T-helper 2 cell (primary cell): ENCODE results near the gene TRAPPC1.
A peak's percentile ranks its signal among the peaks of the same experiment; 100 is the strongest.

Experiments used
- DNase-seq, 5 experiments: peaks; one replicate each; pipeline versions ENCODE4 v3.0.0 to v3.0.0-alpha.2; 2012 to 2022

Gene TRAPPC1

GRCh38 chr17:7897090-7897489, 34.7 kb downstream of the TRAPPC1 start:
- DNase-seq, result no peak

GRCh38 chr17:7894866-7895265, 36.9 kb downstream of the TRAPPC1 start:
- no peak for DNase-seq

DNA sequence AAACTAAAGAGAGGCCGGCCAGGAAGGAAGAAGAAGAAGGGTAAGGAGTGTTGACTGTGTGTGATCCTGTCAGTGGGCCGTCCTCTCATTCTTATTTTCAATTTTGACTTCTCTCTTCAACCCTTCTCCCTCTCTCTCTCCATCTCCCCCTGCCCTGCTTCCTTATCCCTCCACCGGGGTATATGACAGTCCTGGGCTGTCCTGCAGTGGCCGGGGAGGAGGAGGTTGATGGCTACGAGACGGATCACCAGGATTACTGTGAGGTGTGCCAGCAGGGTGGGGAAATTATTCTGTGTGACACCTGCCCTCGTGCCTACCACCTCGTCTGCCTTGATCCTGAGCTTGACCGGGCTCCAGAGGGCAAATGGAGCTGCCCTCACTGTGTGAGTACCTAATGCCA, 37.5 kb downstream of the TRAPPC1 start:
- DNase-seq, result no peak

- no peak for DNase-seq
Observed at GRCh38 chr17:7893187-7893880, 38.4 kb downstream of the TRAPPC1 start.

DNA sequence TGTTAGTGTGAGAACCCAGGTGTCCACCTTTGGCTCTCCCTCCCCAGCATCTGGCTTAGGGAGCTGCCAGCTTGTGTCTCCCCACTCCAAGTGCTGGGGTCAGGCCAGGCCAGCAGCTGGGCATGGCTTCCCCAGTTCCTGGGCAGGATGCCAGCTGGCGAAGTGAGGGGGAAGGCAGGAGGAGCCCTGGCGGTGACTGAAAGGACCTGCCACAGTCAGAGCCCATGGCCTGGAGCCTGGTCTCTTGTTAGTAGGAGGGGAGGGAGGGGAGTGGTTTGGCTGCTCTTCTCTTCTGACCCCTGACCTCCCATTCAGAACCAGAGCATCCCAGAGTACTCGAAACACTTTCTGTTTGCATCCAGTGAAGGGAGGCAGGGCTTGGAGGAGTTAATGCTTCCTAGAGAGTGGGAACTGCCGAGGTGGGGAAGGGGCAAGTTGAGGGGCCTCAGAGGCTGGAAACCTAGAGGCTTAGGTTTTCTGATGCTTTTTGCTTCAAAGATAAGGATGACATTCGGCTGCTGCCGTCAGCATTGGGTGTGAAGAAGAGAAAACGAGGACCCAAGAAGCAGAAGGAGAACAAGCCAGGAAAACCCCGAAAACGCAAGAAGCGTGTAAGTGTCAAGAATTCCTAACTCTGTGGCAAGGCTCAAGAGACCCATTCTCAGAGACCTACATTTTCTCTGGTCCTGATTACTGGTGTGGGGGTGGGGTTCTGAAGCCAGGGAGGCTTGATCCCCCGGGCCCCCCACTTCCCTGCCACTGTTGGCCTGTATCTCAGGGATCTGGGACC, 42.4 kb downstream of the TRAPPC1 start:
- DNase-seq, result peak in 2 of 5 experiments; percentile 5 to 43

- peak in 3 of 5 experiments; percentile 39 to 58 (median 46) for DNase-seq
Observed at GRCh38 chr17:7888184-7888920, 43.4 kb downstream of the TRAPPC1 start, which contains the start of gene CHD3. Gene CHD3, plus strand, starts transcription at chr17:7888789. Its CDS starts 212 bp downstream, at chr17:7889001.

GRCh38 chr17:7887482-7888183, 44.1 kb downstream of the TRAPPC1 start:
- DNase-seq, result peak; percentile 64 to 98 (median 83)

DNA sequence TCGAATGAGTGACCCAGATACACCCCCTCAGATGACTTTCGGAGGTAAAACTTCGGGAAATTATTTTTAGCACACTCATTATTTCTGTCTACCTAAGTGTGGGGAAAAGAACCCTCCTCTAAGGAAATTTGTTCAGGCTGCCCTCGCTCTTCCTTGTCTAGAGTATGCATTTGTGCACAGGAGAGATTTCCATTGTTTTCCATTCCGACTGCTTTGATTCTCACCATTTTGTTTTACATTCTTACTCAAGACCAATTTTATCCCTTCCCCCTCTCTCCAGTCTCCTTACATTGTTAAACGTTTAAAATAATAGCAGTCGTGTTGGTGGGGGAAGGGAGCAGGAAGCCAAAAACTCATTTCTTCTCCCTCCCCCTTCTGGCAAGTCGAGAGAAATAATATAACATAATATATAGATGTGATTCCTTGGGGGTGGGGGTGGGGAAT, 44.7 kb downstream of the TRAPPC1 start:
- DNase-seq, result no peak

DNA sequence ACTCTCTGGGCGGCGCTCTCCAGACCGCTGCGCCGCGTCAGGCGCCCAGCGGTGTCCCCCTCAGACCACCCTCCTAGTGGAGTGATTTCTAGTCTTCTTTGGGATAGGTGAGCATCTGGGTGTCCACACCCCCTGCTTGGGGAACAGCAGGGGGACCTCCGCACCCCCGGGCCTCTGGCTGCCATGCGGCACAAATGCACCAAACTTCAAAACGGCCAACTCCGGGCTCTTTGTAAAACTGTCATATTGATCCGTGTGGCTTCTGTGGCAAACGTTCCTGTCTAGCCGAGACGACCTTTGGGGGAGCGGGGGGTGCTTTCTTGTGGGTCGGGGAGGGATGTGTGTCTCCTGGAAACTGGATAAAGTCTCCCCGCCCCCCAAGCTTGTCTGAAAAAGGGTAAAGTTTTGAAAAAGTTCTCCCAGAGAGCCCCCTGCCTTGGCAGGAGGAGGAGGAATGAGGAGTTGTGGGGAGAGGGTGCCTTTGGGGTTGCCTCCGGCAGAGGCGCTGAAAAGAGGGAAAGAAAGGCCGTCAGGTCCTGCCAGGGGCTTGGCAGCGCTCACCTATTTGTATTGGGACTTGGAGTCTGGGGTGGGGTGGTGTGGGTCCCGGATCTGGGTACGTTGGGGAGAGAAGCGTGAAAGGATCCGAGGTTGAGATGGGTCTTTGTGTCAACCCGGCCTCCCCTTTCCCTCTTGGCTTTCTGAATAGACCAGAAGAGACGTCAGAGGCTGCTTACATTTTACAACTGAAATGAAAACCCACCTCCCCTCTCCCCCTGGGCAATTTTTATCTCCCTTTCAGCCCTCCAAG, 45.3 kb downstream of the TRAPPC1 start:
- DNase-seq, result peak; percentile 25 to 77 (median 59)

DNA sequence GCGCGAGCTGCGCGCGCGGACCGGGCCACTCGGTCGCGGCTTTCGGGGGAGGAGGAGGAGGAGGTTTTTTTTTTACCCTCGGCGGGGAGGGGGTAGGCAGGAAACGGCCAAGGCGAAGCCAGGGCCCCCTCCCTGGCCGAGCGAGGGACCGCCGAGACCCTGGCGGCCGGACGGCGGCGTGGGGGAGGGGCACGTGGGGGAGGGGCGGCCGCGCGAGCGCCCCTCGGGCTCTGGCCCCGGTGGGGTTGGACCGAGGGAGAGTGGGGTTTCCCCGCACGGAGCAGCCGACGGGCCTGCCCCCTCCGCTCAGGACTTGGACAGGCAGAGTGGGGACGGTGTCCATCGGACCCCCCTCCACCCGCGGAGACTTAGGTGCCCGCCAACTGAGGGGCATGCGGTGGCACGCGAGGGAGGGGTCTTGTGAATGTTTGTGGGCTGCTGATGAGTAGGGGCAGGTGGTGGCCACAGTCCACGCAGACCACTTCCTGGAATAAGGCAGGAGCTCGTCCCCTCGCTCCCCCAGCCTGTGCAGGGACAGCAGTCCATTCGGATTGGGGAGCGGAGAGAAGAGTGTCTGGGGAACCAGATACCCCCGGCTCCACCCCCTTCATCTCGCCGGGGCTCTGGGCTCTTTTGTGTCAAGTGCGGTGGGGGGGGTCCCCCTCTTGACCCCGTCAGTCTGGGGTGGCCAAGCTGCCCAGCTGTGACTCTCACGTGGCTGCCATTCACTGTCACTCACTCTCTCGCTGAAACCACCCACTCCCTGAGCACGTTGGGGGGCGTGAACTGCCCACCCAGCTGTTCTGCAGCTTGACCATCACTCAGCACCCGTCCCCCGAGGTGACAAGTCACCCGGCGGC, 46.1 kb downstream of the TRAPPC1 start:
- DNase-seq, result peak in 4 of 5 experiments; percentile 14 to 69 (median 28)

DNA sequence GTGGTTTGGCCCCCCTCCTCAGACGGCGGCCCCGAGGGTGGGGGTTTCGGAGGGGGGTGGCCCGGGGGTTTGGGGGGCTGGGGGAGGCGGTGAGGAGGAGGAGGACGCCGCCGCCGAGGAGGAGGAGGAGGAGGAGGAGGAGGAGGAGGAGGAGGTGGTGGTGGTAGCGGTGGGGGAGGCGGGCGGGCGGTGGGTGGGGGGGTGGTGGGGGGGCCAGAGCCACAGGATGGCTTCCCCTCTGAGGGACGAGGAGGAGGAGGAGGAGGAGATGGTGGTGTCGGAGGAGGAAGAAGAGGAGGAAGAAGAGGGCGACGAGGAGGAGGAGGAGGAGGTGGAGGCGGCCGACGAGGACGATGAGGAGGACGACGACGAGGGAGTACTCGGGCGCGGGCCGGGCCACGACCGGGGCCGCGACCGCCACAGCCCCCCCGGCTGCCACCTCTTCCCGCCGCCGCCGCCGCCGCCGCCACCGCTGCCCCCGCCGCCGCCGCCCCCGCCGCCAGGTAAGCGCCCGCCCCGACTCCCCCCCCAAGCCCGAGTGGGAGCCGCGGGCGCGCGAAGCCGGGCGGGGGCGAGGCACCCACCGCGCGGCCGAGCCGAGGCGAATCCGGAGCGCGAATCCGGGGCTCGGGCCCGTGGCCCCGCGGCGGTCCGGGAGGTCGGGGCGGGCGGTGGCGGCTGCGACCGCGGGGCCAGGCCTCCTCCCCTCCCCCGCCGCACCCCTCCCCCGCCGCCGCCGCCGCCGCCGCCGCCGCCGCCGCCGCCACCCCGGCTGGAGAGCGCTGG, 47.0 kb downstream of the TRAPPC1 start:
- peak in 4 of 5 experiments; percentile 2 to 58 (median 40) for DNase-seq

GRCh38 chr17:7883781-7884386, 47.9 kb downstream of the TRAPPC1 start:
- peak in 3 of 5 experiments; percentile 24 to 77 (median 34) for DNase-seq

DNA sequence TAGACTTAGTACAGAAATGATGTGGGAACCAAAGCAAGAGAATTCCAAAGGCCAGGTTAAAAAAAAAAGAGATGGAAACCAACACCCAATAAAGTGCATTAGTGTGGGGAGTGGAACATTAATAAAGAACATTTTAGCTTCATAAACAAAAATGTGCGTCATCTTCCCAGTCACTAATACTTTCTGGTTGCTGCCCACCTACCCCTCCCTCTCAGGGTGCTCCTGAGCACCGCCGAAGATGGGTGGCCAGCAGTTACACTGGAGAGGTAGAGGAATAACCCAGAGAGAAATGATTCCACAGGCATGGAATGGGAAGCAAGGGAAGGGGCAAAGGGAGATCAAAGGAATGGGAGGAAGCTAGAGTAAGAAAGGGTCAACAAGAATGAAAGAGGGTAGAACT, 49.1 kb downstream of the TRAPPC1 start:
- DNase-seq, result no peak

DNA sequence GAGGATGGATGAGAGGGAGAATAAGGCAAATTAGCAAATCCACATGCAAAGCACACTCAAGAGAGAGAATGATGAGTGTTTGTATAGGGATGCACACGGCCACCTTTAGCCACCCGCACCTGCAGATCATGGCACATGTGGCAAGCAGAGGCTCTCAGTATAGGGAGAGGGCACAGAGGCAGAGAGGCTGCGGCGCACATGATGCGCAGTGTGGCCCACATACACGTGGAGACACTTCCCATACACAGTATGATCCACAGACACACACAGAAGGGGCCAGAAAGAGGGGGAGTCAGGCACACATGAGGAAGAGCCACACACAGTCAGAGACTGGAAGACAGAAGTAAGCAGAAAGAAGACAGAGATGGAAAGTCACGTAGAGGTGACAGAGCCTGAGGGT, 49.7 kb downstream of the TRAPPC1 start:
- peak in 1 of 5 experiments; percentile 13 for DNase-seq

- DNase-seq, result no peak
Observed at GRCh38 chr17:7881276-7882054, 50.3 kb downstream of the TRAPPC1 start.
